WI38 (cell line): ENCODE measurements around the gene DYNC1H1.

Experiments
- H3K4me3 ChIP-seq: 2 replicates; pipeline ENCODE4 v1.5.1; 2011; ENCODE audit warnings: low read depth, mild to moderate bottlenecking, control low read depth, low read length
- TF ChIP-seq, protein P1 (sequence below): IDR thresholded peaks from 2 replicates; pipeline ENCODE4 v1.5.1; 2012; ENCODE audit warnings: low read depth, mild to moderate bottlenecking, control low read depth, low read length

Gene DYNC1H1

DNA sequence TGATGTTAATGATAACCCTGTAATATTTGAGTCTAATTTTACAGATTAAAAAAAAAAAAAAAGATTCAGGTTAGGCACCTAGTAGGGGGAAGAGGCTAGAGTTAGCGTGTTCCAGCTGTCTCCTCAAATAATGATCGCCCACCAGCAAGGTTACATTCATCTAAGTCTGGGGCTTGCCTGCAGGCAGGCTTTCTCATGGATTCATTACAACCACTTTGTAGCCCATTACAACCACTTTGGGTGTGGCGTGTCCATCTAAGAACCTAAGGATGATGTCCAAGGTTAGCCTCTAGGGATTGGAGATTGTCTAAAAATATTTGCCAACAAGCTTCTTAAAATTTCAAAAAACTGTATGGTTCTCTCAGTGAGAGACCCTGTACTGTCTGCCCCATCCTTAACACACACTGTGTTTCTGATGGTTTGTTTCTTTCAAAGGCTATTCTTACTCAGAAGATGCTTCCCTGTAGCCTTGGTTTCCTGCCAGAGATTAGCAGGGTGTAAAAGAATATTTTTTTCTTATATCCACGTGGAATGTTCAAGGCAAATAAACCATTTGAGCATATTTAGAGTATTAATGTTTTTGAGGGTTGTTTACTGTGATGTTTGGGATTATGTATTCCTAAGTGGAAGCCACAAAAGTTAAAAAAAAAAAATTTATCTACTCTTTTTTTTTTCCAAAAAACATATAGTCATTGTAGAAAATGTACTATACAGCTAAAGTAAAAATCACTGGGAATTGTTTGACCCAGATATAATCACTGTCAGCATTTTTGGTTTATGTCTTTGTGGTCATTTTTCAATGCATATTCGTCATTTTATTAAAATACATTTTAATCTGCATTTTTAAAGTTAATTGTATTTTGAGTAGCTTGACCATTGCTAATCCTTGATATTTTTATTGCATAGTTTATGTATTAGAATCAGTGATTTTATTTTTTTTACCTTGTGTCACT, 1.7 kb downstream of the DYNC1H1 start:
- H3K4me3 ChIP-seq = peak overlapping the region; percentile 81
- TF ChIP-seq, protein P1, sequence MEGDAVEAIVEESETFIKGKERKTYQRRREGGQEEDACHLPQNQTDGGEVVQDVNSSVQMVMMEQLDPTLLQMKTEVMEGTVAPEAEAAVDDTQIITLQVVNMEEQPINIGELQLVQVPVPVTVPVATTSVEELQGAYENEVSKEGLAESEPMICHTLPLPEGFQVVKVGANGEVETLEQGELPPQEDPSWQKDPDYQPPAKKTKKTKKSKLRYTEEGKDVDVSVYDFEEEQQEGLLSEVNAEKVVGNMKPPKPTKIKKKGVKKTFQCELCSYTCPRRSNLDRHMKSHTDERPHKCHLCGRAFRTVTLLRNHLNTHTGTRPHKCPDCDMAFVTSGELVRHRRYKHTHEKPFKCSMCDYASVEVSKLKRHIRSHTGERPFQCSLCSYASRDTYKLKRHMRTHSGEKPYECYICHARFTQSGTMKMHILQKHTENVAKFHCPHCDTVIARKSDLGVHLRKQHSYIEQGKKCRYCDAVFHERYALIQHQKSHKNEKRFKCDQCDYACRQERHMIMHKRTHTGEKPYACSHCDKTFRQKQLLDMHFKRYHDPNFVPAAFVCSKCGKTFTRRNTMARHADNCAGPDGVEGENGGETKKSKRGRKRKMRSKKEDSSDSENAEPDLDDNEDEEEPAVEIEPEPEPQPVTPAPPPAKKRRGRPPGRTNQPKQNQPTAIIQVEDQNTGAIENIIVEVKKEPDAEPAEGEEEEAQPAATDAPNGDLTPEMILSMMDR = no peak

DNA sequence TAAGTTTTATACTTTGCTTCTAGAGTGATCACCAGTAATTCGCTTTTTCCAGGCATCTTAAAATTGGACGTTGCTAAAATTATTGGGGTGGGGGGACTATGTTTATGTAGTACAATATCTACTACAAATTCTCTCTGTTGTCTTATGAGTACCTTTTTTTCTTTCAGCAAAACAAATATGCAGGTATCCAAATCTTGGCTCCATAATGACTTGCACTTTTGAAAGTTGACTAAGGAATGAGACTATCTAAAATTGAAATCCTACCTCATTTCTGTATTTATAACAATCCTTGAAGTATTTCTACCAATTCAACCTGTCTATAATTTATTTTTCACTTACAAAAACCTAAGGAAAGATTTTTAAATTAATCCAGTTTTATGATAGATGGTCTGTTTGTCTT, 2.4 kb downstream of the DYNC1H1 start:
- H3K4me3 ChIP-seq = peak overlapping the region; percentile 81
- TF ChIP-seq, protein P1 = no peak

DNA sequence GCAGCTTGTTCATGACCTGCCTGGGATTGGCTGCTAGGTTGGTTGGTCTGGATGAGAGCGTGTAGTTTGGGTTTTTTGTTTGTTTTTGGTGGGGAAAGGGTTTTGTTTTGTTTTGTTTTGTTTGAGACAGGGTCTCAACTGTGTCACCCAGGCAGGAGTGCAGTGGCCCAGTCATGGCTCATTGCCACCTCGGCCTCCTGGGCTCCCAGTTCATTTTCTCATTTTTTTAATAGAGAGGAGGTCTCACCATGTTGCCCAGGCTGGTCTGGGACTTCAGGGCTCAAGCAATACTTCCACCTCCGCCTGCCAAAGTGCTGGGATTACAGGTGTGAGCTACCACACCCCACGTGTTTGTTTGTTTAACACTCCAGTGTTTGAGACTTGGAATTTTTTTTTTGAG, 3.8 kb downstream of the DYNC1H1 start:
- H3K4me3 ChIP-seq = no peak overlapping the region
- TF ChIP-seq, protein P1 = no peak

DNA sequence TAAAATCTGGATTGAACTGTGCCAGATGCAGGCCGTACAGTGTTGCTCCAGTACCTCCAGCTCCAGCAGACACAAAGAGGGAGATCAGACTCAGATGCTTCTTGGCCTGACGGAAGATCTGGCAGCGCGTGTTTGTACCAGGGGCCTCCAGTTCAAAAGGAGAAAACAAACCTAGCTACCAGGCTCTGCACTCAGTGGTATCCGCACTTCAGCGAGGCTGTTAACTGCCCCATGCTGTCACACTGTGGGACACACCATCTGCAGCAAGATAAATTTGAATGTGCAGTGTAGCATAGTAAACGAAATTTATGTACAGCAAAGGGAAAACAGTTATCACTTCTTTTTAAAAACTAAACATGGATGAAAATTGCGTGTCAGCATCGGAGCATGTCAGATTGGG, 5.1 kb downstream of the DYNC1H1 start:
- no peak overlapping the region for H3K4me3 ChIP-seq
- TF ChIP-seq, protein P1 = no peak

DNA sequence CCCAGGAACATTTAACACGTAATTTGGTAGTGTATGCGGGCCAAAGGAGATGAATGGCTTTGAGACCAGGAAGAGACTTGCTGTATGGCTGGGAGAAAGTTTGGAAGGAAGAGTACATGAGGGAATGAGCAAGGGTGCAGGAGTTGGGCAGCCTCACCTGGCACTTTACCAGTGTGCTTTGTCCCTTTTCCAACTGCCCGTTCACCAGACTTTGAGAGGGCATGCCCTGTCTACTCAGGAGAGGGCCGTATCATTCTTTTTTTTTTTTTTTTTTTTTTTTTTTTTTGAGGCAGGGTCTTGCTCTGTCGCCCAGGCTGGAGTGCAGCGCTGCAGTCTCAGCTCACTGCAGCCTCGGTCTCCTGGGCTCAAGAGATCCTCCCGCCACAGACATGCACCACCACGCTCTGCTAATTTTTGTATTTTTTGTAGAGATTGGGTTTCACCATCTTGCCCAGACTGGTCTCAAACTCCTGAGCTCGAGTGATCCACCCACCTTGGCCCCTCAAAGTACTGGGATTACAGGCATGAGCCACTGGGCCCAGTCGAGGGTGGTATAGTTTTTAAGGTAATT, 6.5 kb downstream of the DYNC1H1 start:
- no peak overlapping the region for H3K4me3 ChIP-seq
- TF ChIP-seq, protein P1 = no peak

DNA sequence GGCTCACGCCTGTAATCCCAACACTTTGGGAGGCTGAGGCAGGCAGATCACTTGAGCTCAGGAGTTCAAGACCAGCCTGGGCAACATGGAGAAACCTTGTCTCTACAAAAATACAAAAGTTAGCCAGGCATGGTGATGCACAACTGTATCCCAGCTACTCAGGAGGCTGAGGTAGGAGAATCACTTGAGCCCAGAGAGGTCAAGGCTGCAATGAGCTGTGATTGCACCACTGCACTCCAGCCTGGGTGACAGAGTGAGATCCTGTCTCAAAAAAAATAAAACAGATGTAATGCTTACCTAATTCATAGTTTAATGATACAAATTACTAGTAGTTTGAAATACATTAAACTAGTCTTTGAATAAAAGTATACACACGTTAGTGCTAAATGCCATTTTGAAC, 7.1 kb downstream of the DYNC1H1 start:
- H3K4me3 ChIP-seq = peak overlapping the region; percentile 15; the same call in 1 of the 2 replicates

DNA sequence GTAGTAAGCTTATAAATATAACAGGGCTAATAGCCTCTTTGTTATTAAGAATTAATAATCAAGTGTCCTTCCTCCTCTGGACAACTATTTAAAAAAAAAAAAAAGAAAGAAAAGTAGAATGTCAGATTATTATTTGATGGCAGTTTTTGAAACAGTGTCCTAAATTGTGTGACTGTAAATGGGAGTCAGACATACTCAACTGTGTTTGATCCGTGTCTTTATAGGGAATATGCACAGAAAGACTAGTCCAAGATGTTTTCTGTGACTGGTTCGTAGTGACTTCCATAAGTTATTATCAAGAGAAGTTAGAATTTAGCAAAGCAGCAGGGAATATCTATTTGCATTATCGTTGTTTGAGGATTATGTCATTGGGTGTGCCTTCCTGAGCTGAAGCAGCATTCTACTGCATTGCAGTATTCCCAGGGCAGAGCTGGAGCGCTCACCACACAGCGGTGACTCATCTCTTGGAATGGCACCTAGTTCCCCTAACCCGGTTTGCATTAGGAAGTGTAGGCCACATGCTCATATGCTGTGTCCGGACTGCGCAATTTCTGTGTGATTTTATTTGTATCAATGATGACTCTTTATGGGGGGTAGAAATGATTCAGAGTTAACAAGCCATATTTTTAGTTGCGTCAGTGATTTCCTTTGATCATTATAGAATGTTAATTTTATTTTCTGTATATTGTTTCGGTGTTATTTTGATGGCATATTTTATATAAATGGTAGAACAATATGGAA, 7.9 kb downstream of the DYNC1H1 start:
- TF ChIP-seq, protein P1 = no peak
- H3K4me3 ChIP-seq = peak overlapping the region; percentile 15; the same call in 1 of the 2 replicates
